SK-N-SH (cell line): Measurements from ENCODE around the gene ARMCX5. TPM values are rescaled to one million over a fixed set of nuclear protein-coding genes. Genes with fewer than 3 reads are reported as not detected.

ENCODE experiments used
- CTCF ChIA-PET: fragments of 300-600, 350-600 bp; formaldehyde crosslinking; extraction: SDS; loops from one replicate; lab custom pipeline; 2021; lab: Yijun Ruan, JAX
- POLR2A ChIA-PET: fragments of 350-600 bp; sonication (Branson Sonifier 250); formaldehyde crosslinking; extraction: SDS; loops from one replicate; lab custom pipeline; 2020; ENCODE audit warnings: antibody characterized with exemption, inconsistent platforms; lab: Yijun Ruan, JAX
- DNase-seq: peaks from one replicate; pipeline ENCODE4 v3.0.0; 2012
- H2AFZ ChIP-seq: fragments of 200-600 bp; sonication (generic); 2 replicates; pipeline ENCODE4 v1.8.1; 2016; ENCODE audit warnings: antibody characterized with exemption, mild to moderate bottlenecking, low read depth
- H3F3A ChIP-seq: fragments of 200-600 bp; sonication (generic); replicated peaks from 2 replicates; pipeline ENCODE3; 2016; ENCODE audit warnings: antibody characterized with exemption, mild to moderate bottlenecking; ENCODE audit not compliant: insufficient read depth
- H3K27ac ChIP-seq, 2 experiments: fragments of 200-500 bp in 1 of 2; fragments of 200-600 bp in 1 of 2; sonication (Bioruptor generic) in 1 of 2; sonication (generic), shearing (Covaris generic) in 1 of 2; 2 replicates each; pipeline versions ENCODE4 v1.5.1 to v1.6.1; 2014 to 2016; ENCODE audit warnings: low read depth in 2 of 2, inconsistent platforms in 1 of 2, low read length in 1 of 2, mild to moderate bottlenecking in 1 of 2, mixed read lengths in 1 of 2
- H3K27me3 ChIP-seq: fragments of 200-600 bp; sonication (generic), shearing (Covaris generic); 2 replicates; pipeline ENCODE4 v1.6.1; 2016; ENCODE audit warnings: mixed run types; ENCODE audit not compliant: insufficient read depth
- H3K36me3 ChIP-seq, 2 experiments: fragments of 200-500 bp in 1 of 2; fragments of 200-600 bp in 1 of 2; sonication (Bioruptor generic) in 1 of 2; sonication (generic) in 1 of 2; replicated peaks in 1 of 2; 2 replicates each; pipeline versions ENCODE3 to v1.5.1; 2014 to 2016; ENCODE audit warnings: low read length in 1 of 2, mild to moderate bottlenecking in 1 of 2; ENCODE audit not compliant: insufficient read depth in 2 of 2, control insufficient read depth in 1 of 2
- H3K4me1 ChIP-seq, 2 experiments: fragments of 200-500 bp in 1 of 2; fragments of 200-600 bp in 1 of 2; sonication (Bioruptor generic) in 1 of 2; sonication (generic), shearing (Covaris generic) in 1 of 2; 2 replicates each; pipeline versions ENCODE4 v1.5.1 to v1.6.1; 2014 to 2016; ENCODE audit warnings: low read depth in 1 of 2, low read length in 1 of 2, mixed run types in 1 of 2; ENCODE audit not compliant: insufficient read depth in 2 of 2, control insufficient read depth in 1 of 2
- H3K4me2 ChIP-seq: fragments of 200-600 bp; sonication (generic), shearing (Covaris generic); 2 replicates; pipeline ENCODE4 v1.6.1; 2017; ENCODE audit warnings: mixed run types
- H3K4me3 ChIP-seq, 2 experiments: fragments of 200-500 bp in 1 of 2; fragments of 200-600 bp in 1 of 2; sonication (Bioruptor generic) in 1 of 2; sonication (generic), shearing (Covaris generic) in 1 of 2; 2 replicates each; pipeline versions ENCODE4 v1.5.1 to v1.8.1; 2014 to 2016; ENCODE audit warnings: low read depth in 2 of 2, inconsistent platforms in 1 of 2, low read length in 1 of 2, mild to moderate bottlenecking in 1 of 2, mixed read lengths in 1 of 2, moderate library complexity in 1 of 2
- H3K79me2 ChIP-seq: fragments of 200-600 bp; sonication (generic); 2 replicates; pipeline ENCODE4 v1.8.1; 2017; ENCODE audit warnings: mild to moderate bottlenecking; ENCODE audit not compliant: insufficient read depth
- H3K9ac ChIP-seq: fragments of 200-600 bp; sonication (generic); 2 replicates; pipeline ENCODE4 v1.6.1; 2017; ENCODE audit warnings: mixed run types
- H3K9me2 ChIP-seq: fragments of 200-600 bp; sonication (generic); 2 replicates; pipeline ENCODE4 v1.6.1; 2017; ENCODE audit warnings: mixed run types
- H3K9me3 ChIP-seq: fragments of 200-600 bp; sonication (generic); 2 replicates; pipeline ENCODE4 v1.6.1; 2017; ENCODE audit warnings: mixed run types, mild to moderate bottlenecking, moderate library complexity
- H4K20me1 ChIP-seq: fragments of 200-600 bp; sonication (generic); 2 replicates; pipeline ENCODE4 v1.6.1; 2017; ENCODE audit warnings: mild to moderate bottlenecking, mixed run types; ENCODE audit not compliant: insufficient read depth
- CHD2 ChIP-seq: fragments of 150-350 bp; IDR thresholded peaks from 2 replicates; pipeline ENCODE4 v1.6.1; 2018; ENCODE audit warnings: low read length; ENCODE audit not compliant: partially characterized antibody
- ELF1 ChIP-seq: IDR thresholded peaks from 2 replicates; pipeline ENCODE4 v1.4.0; 2012
- EZH2phosphoT487 ChIP-seq: fragments of 200-600 bp; sonication (generic); IDR thresholded peaks from 2 replicates; pipeline ENCODE4 v1.6.1; 2017; ENCODE audit warnings: low read depth, mixed run types, mild to moderate bottlenecking, antibody characterized with exemption, moderate library complexity, borderline replicate concordance
- GABPA ChIP-seq: IDR thresholded peaks from 2 replicates; pipeline ENCODE4 v1.4.0; 2012; ENCODE audit warnings: low read depth, mild to moderate bottlenecking
- MXI1 ChIP-seq: IDR thresholded peaks from 2 replicates; pipeline ENCODE4 v1.6.1; 2012; ENCODE audit warnings: mild to moderate bottlenecking, low read depth, low read length, improper control_type of control experiment
- POLR2AphosphoS5 ChIP-seq: IDR thresholded peaks from 2 replicates; pipeline ENCODE4 v1.6.1; 2012; ENCODE audit warnings: low read depth, low read length
- SIN3A ChIP-seq: IDR thresholded peaks from 2 replicates; pipeline ENCODE4 v1.6.1; 2012; ENCODE audit warnings: low read depth, mild to moderate bottlenecking, low read length, moderate library complexity, borderline replicate concordance
- TAF1 ChIP-seq: IDR thresholded peaks from 2 replicates; pipeline ENCODE4 v1.6.1; 2012; ENCODE audit warnings: low read depth, mild to moderate bottlenecking, low read length, moderate library complexity, borderline replicate concordance
- TEAD4 ChIP-seq: IDR thresholded peaks from 2 replicates; pipeline ENCODE4 v1.4.0; 2012; ENCODE audit warnings: mild to moderate bottlenecking, borderline replicate concordance; ENCODE audit not compliant: insufficient read depth
- YY1 ChIP-seq: IDR thresholded peaks from 2 replicates; pipeline ENCODE4 v1.4.0; 2012; ENCODE audit warnings: low read depth, mild to moderate bottlenecking
- WGBS: methylation state at CpG from one replicate; pipeline ENCODE4 v1.1.6; 2017; ENCODE audit warnings: low lambda C conversion rate; 5-methylcytosine and 5-hydroxymethylcytosine counted together
- polyA plus RNA-seq, 3 experiments: library from polyadenylated mRNA; depleted of rRNA; stranded (reverse); fragments of >200 nt; gene quantifications; 2 replicates each; pipeline ENCODE4 v1.2.3, GENCODE V29; 2012
- TF ChIP-seq, protein P1 (sequence below): IDR thresholded peaks from 2 replicates; pipeline ENCODE4 v1.4.0; 2012; ENCODE audit warnings: low read depth, borderline replicate concordance
- TF ChIP-seq, protein P2 (sequence below): IDR thresholded peaks from 2 replicates; pipeline ENCODE4; 2012
- TF ChIP-seq, protein P3 (sequence below): IDR thresholded peaks from 2 replicates; pipeline ENCODE4 v1.4.0; 2012; ENCODE audit warnings: low read depth
- TF ChIP-seq, protein P4 (sequence below): IDR thresholded peaks from 2 replicates; pipeline ENCODE4 v1.6.1; 2012; ENCODE audit warnings: mild to moderate bottlenecking, low read depth, low read length, moderate library complexity

The ARMCX5 gene
- polyA plus RNA-seq (2012; rRNA removed), result 9.6 and 14.0 TPM in 2 replicates
- polyA plus RNA-seq (2012; cell fraction: cytosol; rRNA removed), result 10.3 and 11.0 TPM in 2 replicates
- polyA plus RNA-seq (2012; cell fraction: nucleus; rRNA removed), result 10.4 and 17.2 TPM in 2 replicates

DNA sequence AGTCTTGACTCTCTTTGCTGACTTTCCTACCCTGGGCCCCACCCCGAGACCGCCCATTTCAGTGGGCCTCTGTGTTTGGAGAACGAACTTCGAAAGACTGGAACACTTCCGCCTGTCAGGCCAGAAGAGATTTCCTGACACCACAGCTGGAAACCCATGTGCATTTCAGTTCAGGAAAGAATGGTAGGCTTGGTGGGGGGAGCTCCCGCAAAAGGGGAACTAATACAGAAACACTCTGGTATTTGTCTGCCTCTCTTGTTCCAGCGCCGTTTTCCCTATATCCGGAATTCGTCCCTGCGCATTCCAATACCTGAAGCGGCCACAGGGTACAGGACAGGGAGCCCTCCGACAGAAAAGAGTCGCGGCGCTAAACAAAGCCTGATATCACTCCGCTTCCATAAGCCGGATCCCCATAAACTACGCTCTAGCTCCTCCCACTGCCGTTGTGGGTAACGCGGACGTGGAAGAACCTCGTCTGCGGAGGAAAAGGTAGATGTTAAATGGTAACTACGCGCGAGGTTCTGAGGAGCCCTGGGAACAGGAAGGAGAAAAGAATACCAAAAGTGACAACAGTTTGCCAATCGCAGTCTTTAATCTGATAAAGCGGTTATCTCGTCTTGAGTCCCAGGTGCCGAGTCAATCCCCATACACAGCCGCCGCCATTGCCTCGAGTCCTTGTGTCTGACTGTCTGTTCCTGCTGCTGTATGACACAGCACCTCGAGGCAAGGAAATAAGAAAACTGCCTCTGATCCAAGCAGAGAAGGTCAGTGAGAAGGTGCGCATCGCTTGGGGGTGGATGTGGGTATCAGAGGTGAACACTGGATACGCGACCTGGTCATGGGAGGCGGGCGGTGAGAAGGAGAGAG is at the start of gene ARMCX5:
Gene ARMCX5 (plus strand): TSS at position 432 of the 867 bp plus-strand sequence. CDS start 2,627 bp downstream, outside the sequence.
- no peaks in the 10 kb centered on the region for H4K20me1 ChIP-seq
- peak within 1 kb of the TSS; percentile 54 to 82; a peak in 3 of 4 replicates for H3K27ac ChIP-seq
- WGBS, result 22% methylated on average over 39 of the region's 42 CpGs
- H3K79me2 ChIP-seq, result no peaks in the 10 kb centered on the region; the same call in 1 of the 2 replicates
- H3K36me3 ChIP-seq, result peaks cover 0 to 10% of the 10 kb centered on the region in 2 experiments
- no peaks in the 10 kb centered on the region for H3K9me3 ChIP-seq
- no peaks in the 10 kb centered on the region for H3F3A ChIP-seq
- ChIA-PET CTCF (interaction anchor here (0.9 kb wide), 1 partner anchor 264 kb away, joined by 3 read pairs; no protein-coding TSS in a partner anchor), POLR2A (interaction anchor here (1.0 kb wide), 1 partner anchor 146 kb away, joined by 3 read pairs; no protein-coding TSS in a partner anchor)
- TF ChIP-seq POLR2AphosphoS5 (peak; percentile 88), EZH2phosphoT487 (no peak), ELF1 (peak; percentile 10; the same call in 1 of the 2 replicates), MXI1 (peak; percentile 72), SIN3A (no peak; the same call in 1 of the 2 replicates), CHD2 (peak; percentile 95), YY1 (0 out of 2 replicates have a peak, but pooled peaks have one; percentile 56), TEAD4 (no peak), TAF1 (peak; percentile 65), GABPA (0 out of 2 replicates have a peak, but pooled peaks have one; percentile 17)
- TF ChIP-seq, protein P1, sequence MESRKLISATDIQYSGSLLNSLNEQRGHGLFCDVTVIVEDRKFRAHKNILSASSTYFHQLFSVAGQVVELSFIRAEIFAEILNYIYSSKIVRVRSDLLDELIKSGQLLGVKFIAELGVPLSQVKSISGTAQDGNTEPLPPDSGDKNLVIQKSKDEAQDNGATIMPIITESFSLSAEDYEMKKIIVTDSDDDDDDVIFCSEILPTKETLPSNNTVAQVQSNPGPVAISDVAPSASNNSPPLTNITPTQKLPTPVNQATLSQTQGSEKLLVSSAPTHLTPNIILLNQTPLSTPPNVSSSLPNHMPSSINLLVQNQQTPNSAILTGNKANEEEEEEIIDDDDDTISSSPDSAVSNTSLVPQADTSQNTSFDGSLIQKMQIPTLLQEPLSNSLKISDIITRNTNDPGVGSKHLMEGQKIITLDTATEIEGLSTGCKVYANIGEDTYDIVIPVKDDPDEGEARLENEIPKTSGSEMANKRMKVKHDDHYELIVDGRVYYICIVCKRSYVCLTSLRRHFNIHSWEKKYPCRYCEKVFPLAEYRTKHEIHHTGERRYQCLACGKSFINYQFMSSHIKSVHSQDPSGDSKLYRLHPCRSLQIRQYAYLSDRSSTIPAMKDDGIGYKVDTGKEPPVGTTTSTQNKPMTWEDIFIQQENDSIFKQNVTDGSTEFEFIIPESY, result no peak
- TF ChIP-seq, protein P2, sequence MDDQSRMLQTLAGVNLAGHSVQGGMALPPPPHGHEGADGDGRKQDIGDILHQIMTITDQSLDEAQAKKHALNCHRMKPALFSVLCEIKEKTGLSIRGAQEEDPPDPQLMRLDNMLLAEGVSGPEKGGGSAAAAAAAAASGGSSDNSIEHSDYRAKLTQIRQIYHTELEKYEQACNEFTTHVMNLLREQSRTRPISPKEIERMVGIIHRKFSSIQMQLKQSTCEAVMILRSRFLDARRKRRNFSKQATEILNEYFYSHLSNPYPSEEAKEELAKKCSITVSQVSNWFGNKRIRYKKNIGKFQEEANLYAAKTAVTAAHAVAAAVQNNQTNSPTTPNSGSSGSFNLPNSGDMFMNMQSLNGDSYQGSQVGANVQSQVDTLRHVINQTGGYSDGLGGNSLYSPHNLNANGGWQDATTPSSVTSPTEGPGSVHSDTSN, result peak; percentile 63
- TF ChIP-seq, protein P3, sequence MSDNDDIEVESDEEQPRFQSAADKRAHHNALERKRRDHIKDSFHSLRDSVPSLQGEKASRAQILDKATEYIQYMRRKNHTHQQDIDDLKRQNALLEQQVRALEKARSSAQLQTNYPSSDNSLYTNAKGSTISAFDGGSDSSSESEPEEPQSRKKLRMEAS, result peak; percentile 79
- TF ChIP-seq, protein P4, sequence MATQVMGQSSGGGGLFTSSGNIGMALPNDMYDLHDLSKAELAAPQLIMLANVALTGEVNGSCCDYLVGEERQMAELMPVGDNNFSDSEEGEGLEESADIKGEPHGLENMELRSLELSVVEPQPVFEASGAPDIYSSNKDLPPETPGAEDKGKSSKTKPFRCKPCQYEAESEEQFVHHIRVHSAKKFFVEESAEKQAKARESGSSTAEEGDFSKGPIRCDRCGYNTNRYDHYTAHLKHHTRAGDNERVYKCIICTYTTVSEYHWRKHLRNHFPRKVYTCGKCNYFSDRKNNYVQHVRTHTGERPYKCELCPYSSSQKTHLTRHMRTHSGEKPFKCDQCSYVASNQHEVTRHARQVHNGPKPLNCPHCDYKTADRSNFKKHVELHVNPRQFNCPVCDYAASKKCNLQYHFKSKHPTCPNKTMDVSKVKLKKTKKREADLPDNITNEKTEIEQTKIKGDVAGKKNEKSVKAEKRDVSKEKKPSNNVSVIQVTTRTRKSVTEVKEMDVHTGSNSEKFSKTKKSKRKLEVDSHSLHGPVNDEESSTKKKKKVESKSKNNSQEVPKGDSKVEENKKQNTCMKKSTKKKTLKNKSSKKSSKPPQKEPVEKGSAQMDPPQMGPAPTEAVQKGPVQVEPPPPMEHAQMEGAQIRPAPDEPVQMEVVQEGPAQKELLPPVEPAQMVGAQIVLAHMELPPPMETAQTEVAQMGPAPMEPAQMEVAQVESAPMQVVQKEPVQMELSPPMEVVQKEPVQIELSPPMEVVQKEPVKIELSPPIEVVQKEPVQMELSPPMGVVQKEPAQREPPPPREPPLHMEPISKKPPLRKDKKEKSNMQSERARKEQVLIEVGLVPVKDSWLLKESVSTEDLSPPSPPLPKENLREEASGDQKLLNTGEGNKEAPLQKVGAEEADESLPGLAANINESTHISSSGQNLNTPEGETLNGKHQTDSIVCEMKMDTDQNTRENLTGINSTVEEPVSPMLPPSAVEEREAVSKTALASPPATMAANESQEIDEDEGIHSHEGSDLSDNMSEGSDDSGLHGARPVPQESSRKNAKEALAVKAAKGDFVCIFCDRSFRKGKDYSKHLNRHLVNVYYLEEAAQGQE, result no peak
- DNase-seq, result peak; percentile 51
- no peaks in the 10 kb centered on the region for H3K9me2 ChIP-seq
- peak within 1 kb of the TSS; percentile 88 for H2AFZ ChIP-seq
- peaks cover 0 to 2% of the 10 kb centered on the region in 2 experiments; a peak in 1 of 4 replicates for H3K4me1 ChIP-seq
- H3K4me3 ChIP-seq, result peak within 1 kb of the TSS; percentile 70 to 73
- H3K9ac ChIP-seq, result peak within 1 kb of the TSS; percentile 72
- H3K4me2 ChIP-seq, result peak within 1 kb of the TSS; percentile 71
- no peaks in the 10 kb centered on the region for H3K27me3 ChIP-seq
